Measurements from ENCODE around the gene MYO1H.
"Not testable (repeated sequence)": the region's sequence is repeated elsewhere in the genome, so short reads cannot be mapped to it uniquely, and the experiment has no call there.

MYO1H gene

DNA sequence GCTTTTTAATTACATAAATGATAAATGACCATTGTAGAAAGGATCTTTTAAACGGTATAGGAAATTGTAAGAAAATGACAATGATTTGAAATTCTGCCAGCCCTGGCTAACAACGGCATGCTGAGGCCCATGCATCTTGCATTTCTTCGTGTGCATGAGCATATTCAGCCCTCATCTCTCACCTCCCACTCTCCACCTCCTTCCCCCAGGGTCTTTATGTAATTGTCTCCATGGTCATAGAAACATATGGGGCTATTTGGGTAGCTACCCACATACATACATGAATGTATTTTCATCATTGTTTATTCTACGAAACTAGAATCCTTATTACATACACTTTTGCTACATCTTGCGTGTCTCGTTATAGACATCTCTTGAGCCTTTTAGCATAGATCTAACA is 4.5 kb downstream of the MYO1H start:
- no peak for DNase-seq

DNA sequence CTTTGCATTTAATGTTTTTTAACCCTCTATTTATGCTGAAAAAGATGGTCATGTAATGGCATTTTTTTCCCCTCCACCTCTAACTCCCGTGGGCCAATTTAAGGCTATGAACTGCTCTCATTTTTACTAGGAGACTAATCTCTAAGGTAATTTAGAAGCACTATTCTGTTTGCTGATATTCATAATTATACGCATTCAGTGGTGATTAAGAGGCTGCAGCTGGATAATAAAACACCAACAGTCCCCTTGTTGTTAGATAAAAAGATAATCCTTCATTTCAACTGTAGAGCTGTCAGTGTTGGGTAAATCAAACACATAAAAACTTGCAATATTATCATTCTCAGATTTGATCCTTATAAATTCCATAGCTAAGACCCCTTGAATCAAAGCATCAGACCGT is 8.9 kb downstream of the MYO1H start:
- no peak for DNase-seq

GRCh38 chr12:109357032-109357431 is 9.3 kb downstream of the MYO1H start:
- DNase-seq: no peak

GRCh38 chr12:109358154-109358869 is 10.6 kb downstream of the MYO1H start:
- no peak for DNase-seq

GRCh38 chr12:109359131-109359690 is 11.5 kb downstream of the MYO1H start:
- no peak for DNase-seq

DNA sequence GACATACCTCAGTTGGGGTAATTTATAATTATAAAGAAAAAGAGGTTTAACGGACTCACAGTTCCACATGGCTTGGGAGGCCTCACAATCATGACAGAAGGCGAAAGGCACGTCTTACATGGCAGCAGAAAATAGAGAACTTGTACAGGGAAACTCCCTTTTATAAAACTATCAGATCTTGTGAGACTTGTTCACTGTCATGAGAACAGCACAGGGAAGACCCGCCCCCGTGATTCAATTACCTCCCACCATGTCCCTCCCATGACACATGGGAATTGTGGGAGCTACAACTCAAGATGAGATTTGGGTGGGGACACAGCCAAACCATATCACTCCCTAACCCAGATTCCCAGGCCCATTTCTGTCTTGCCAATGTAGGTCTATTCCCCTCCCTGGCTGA is 22.1 kb downstream of the MYO1H start:
- DNase-seq: no peak

DNA sequence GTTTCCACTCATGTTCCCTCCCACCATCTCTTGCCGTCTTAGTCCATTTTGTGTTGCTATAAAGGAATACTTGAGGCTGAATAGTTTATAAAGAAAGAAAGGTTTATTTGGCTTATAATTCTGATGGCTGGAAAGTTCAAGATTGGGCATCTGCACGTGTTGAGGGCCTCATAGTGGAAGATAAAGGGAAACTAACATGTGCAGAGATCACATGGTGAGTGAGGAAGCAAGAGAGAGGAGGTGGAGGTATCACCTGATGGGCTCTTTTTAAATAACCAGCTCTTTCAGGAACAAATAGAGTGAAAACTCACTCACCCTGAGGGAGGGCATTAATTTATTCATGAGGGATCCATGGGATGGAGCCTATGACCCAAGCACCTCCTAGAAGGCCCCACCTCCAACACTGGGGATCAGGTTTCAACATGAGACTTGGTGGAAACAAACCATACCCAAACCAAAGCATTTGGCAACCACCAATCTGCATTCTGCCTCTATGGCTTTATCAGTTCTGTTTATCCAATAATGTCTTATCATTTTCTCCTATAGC is 29.5 kb downstream of the MYO1H start:
- DNase-seq: no peak

- DNase-seq: no peak
Measured at GRCh38 chr12:109378569-109378968, 30.9 kb downstream of the MYO1H start.

- DNase-seq: no peak
Measured at GRCh38 chr12:109382031-109382430, 34.3 kb downstream of the MYO1H start.

- no peak for DNase-seq
Measured at GRCh38 chr12:109383240-109383639, 35.5 kb downstream of the MYO1H start.

GRCh38 chr12:109385339-109386058 is 37.8 kb downstream of the MYO1H start:
- DNase-seq: no peak

- DNase-seq: no peak
Measured at GRCh38 chr12:109386059-109386433, 38.3 kb downstream of the MYO1H start.

GRCh38 chr12:109387425-109388166 is 39.9 kb downstream of the MYO1H start:
- DNase-seq: no peak

GRCh38 chr12:109388167-109388563 is 40.5 kb downstream of the MYO1H start:
- no peak for DNase-seq

- no peak for DNase-seq
Measured at GRCh38 chr12:109389146-109389545, 41.4 kb downstream of the MYO1H start.

- peak; percentile 11 for DNase-seq
Measured at GRCh38 chr12:109393437-109394345, 46.0 kb downstream of the MYO1H start.

DNA sequence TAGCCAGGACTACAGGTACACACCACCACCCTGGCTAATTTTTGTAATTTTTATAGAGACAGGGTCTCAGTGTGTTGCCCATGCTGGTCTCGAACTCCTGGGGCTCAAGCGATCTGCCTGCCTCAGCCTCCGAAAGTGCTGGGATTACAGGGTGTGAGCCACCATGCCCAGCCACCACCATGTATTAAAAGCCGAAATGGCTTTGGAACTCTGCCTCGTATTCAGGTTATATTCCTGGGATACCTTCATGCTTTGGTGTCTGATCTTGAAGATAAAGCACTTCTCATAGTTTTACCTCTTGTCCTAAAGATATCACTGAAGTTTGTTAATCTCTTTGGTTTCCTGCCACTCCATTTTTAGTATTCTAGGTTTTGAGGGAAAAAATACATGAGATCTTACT is 47.2 kb downstream of the MYO1H start:
- DNase-seq: no peak

DNA sequence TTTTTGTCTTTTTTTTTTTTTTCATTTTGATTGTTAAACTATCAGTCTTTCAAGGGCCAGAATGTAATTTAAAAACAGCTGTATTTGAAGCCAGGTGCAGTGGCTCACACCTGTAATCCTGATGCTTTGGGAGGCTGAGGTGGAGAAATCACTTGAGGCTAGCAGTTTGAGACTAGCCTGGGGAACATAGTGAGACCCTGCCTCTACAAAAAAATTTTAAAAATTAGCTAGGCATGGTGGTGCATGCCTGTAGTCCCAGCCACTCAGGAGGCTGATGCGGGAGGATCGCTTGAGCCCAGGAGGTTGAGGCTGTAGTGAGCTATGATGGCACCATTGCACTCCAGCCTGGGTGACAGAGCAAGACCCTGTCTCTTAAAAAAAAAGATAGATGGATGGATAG is 57.1 kb downstream of the MYO1H start:
- not testable (repeated sequence) for DNase-seq

- DNase-seq: not testable (repeated sequence)
Measured at GRCh38 chr12:109406147-109406546, 58.4 kb downstream of the MYO1H start.

DNA sequence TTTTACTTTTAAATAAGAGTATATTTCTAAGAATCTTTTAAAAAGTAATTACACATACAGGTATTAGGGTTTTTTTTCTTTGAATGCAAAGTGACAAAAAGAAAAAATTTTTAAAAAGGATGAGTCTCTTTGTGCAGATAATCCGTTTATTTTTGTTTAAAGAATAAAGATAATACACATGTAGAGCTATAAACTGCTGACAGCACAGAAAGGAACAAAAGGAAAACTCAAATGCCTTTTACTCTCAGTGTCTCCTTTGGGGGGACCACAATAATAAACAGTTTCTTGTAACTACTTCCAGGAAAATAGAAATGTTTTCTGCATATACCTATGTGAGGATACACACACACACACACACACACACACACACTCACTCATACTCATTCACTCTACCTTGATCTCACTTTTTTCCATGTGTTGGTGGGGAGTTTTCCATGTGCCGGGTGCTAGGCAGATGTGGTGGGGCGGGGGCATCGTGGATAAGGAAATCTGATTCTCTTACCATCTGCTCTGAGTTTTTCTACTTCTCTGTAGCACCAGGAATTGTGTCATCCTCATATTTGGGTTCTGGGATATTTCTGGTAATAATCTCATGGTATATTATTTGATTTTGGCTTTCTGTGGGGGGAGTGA is 71.3 kb downstream of the MYO1H start:
- DNase-seq: no peak

- no peak for DNase-seq
Measured at GRCh38 chr12:109421355-109422087, 73.8 kb downstream of the MYO1H start.
